GM23248 (cell line): ENCODE results near the gene SMARCD3.

Experiments
- EZH2 ChIP-seq: fragments of 200-600 bp; sonication (generic); IDR thresholded peaks from 2 replicates; pipeline ENCODE4 v1.6.1; 2018; ENCODE audit warnings: antibody characterized with exemption, mild to moderate bottlenecking; ENCODE audit not compliant: insufficient read depth, poor library complexity, severe bottlenecking
- EZH2phosphoT487 ChIP-seq: fragments of 200-600 bp; sonication (generic); IDR thresholded peaks from 2 replicates; pipeline ENCODE4 v1.6.1; 2018; ENCODE audit warnings: antibody characterized with exemption, moderate library complexity, mild to moderate bottlenecking, low read depth; ENCODE audit not compliant: insufficient read depth

DNA sequence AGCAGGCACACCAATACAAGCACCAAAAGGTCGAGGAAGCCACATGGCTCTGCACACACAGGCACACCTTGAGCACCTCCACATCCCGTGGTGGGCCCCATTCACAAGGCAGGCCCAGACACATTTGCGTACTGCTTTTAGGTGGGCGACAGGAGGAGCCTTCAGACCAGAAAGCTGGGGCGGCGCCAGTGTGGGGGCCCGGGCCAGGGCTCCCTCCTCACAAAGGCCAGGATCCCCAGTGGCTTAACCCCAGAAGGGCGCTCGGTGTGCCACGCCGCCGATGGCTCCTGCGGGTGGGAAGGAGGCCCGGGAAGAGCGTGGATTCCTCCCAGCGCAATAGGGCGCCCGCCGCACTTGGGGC, 2.8 kb upstream of the SMARCD3 start:
- TF ChIP-seq EZH2 (no peak), EZH2phosphoT487 (no peak)
